Mesothelial cell of epicardium (in vitro differentiated cells): Measurements from ENCODE around the gene CUL4A. TPM values are rescaled to one million over a fixed set of nuclear protein-coding genes. Genes with fewer than 3 reads are reported as not detected.
"Not testable (repeated sequence)": the region's sequence is repeated elsewhere in the genome, so short reads cannot be mapped to it uniquely, and the experiment has no call there.

Experiments
- DNase-seq, 2 experiments: peaks; one replicate each; pipeline ENCODE4 v3.0.0; 2021; ENCODE audit warnings: low spot score in 2 of 2; ENCODE audit not compliant: unreplicated experiment in 2 of 2
- H3K27ac Mint-ChIP-seq: 2 replicates; pipeline ENCODE4 v1.8.0; 2021; ENCODE audit warnings: mixed read lengths
- H3K27me3 Mint-ChIP-seq: 2 replicates; pipeline ENCODE4 v1.8.0; 2021; ENCODE audit warnings: low read depth, mixed read lengths
- H3K36me3 Mint-ChIP-seq: 2 replicates; pipeline ENCODE4 v1.8.0; 2021; ENCODE audit warnings: mixed read lengths
- H3K4me1 Mint-ChIP-seq: 2 replicates; pipeline ENCODE4 v1.8.0; 2021; ENCODE audit warnings: mixed read lengths
- H3K4me3 Mint-ChIP-seq: 2 replicates; pipeline ENCODE4 v1.8.0; 2021; ENCODE audit warnings: mild to moderate bottlenecking, moderate library complexity, mixed read lengths
- H3K9me3 Mint-ChIP-seq: 2 replicates; pipeline ENCODE4 v1.8.0; 2021; ENCODE audit warnings: mixed read lengths
- CTCF ChIP-seq: fragments of 200-600 bp; sonication (generic); IDR thresholded peaks from one replicate; pipeline ENCODE4 v1.5.0; 2021; ENCODE audit warnings: antibody characterized with exemption; ENCODE audit not compliant: unreplicated experiment
- total RNA-seq: library from RNA; stranded (reverse); gene quantifications from 3 replicates; pipeline ENCODE4 v1.2.1, GENCODE V29; 2021

The CUL4A gene
- total RNA-seq, 1 donor from 2014 or later, result 79.8 TPM

DNA sequence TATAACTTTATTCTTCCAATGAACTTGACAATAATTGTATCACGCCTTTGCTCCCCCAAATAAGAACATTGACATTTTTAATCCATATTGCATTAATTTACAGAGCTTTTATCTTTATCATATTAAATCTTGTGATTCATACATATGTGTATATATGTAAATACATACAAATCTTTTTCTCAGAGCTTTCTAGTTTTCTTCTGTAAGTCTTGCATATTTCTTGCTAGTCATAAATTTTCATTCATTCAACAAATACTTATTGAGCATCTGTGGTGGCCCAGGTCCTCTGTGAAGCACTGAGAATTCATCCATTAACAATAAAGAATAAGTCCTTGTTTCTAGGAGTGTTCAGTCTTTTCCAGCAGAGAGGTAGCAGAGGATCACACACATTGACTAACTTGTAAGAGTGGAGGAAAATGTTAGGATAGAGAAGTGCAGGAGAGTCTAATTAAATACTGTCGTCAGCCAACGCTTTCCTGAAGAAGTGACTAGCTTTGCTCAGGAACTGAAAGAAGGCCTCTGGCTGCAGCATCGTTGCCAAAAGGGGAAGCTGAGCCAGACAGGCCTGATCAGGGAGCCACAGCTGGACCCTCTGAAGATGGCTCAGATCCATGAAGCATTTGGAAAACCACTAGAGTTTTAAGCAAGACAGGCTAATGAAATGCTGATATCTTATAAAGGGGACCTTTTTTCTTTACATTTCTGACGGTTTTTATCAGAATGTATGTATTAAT, 49.1 kb downstream of the CUL4A start:
- Mint-ChIP-seq H3K9me3 (peaks cover 6% of the 10 kb centered on the region), H3K36me3 (peaks cover 52% of the 10 kb centered on the region), H3K27ac (no peak overlapping the region), H3K27me3 (no peaks in the 10 kb centered on the region), H3K4me1 (no peaks in the 10 kb centered on the region), H3K4me3 (no peak overlapping the region)
- DNase-seq, result no peak
- no peak for TF ChIP-seq CTCF

DNA sequence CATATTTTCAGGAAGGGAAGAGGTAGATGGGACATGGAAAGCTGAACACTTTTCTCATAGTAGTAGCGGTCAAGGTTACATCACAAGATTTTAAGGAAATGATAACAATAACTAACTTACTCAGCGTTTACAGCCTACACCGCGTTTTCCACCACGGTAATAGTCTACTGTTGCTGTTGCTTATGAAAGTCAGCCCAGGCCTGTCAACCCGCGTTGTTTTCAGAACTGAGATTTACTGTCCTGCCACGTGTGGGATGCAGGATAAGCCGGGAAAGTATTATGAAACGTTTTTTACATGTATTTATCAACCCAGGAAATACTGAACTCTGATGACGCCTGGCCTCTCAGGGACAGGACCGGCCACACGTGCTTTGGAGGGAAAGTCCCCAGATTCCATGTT, 51.6 kb downstream of the CUL4A start:
- H3K27me3 Mint-ChIP-seq, result no peaks in the 10 kb centered on the region
- DNase-seq, result no peak
- H3K9me3 Mint-ChIP-seq, result peaks cover 6% of the 10 kb centered on the region
- H3K36me3 Mint-ChIP-seq, result peaks cover 47% of the 10 kb centered on the region
- no peak overlapping the region for H3K27ac Mint-ChIP-seq
- no peak for TF ChIP-seq CTCF
- H3K4me3 Mint-ChIP-seq, result no peak overlapping the region
- H3K4me1 Mint-ChIP-seq, result no peaks in the 10 kb centered on the region

- H3K4me1 Mint-ChIP-seq, H3K4me3 Mint-ChIP-seq, H3K9me3 Mint-ChIP-seq, H3K27ac Mint-ChIP-seq, H3K27me3 Mint-ChIP-seq, DNase-seq: not testable (repeated sequence)
- H3K36me3 Mint-ChIP-seq, result peaks cover 35% of the 10 kb centered on the region
Observed at GRCh38 chr13:113263016-113263415, 53.6 kb downstream of the CUL4A start.

DNA sequence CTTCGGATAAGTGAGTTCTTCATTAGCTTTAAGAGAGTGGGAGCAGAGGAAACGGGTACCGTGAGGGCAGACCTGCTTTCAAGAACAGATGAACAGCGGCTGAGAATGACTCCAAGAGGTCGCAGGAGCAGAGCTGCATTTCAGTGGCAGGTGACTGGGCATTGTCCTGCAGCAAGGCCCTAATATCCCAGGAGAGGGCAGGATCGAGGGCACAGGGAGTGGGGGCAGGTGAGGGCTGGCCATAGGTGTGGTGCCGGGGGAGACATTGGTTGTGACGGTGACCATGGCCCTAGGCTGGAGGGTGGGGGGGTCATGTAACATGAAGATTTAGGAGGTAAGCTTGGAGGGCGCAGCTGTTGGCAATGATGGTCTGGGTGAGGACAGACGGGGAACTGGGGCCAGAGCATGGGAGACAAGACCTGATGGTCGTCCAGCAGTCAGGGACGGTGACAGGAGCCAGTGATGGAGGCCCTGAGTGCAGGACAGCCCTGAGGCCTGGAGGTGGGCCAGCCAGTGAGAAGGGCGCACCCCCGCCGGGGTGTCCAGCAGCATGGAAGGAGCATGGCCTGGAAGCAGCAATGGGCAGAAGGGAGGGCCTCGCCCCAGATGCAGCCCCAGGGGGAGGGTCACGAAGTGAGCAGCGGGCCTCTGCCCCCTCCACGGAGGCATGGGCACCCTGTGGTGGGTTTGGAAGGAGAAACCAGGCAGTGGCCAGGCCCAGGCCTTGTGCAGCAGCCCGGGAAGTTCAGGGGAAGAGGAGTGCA, 58.4 kb downstream of the CUL4A start:
- Mint-ChIP-seq H3K9me3 (no peaks in the 10 kb centered on the region), H3K36me3 (peaks cover 12% of the 10 kb centered on the region), H3K27ac (no peak overlapping the region), H3K4me1 (no peaks in the 10 kb centered on the region), H3K4me3 (no peak overlapping the region), H3K27me3 (no peaks in the 10 kb centered on the region)
- TF ChIP-seq CTCF, result no peak
- no peak for DNase-seq

GRCh38 chr13:113272031-113272430, 62.6 kb downstream of the CUL4A start:
- H3K9me3 Mint-ChIP-seq, result no peaks in the 10 kb centered on the region
- H3K4me1 Mint-ChIP-seq, result peaks cover 13% of the 10 kb centered on the region
- no peak for TF ChIP-seq CTCF
- no peak for DNase-seq
- H3K4me3 Mint-ChIP-seq, result no peak overlapping the region
- no peaks in the 10 kb centered on the region for H3K27me3 Mint-ChIP-seq
- no peak overlapping the region for H3K27ac Mint-ChIP-seq
- H3K36me3 Mint-ChIP-seq, result peaks cover 3% of the 10 kb centered on the region

DNA sequence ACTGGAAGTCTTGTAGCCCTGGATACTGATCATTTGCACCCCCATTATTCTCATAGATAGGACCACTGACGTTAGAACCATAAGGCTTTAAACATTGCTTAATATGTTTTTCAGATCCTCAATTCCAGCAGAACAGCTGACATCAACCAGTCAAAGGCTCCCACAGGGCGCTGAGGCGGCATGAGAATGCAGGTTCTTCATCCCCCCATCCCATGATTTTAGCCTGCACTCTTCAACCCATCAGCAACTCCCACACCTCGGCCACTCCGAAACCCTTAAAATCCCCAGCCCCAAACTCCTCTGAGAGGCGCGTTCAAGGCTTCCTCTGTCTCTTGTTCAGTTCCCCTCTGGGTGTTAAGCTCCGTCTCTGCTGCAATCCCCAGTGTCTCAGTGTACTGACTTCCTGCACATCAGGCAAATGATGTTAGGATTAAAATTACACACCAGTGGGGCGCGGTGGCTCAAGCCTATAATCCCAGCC, 63.3 kb downstream of the CUL4A start:
- Mint-ChIP-seq H3K4me1 (peaks cover 13% of the 10 kb centered on the region), H3K9me3 (no peaks in the 10 kb centered on the region), H3K27ac (no peak overlapping the region), H3K27me3 (no peaks in the 10 kb centered on the region), H3K4me3 (no peak overlapping the region), H3K36me3 (no peaks in the 10 kb centered on the region)
- no peak for TF ChIP-seq CTCF
- no peak for DNase-seq
